Activated naive CD4-positive, alpha-beta T cell treated with anti-CD3 and anti-CD28 coated beads for 36 hours (primary cell): Measurements from ENCODE around the gene BRPF1. TPM values are rescaled to one million over a fixed set of nuclear protein-coding genes. Genes with fewer than 3 reads are reported as not detected.

Experiments
- CTCF ChIA-PET: fragments of 350-600 bp; sonication (Branson Sonifier 250); formaldehyde crosslinking; loops from one replicate; lab custom pipeline; 2021; ENCODE audit warnings: antibody characterized with exemption; lab: Charles Lee
- DNase-seq: peaks from one replicate; pipeline ENCODE4 v3.0.0-alpha.2; 2020
- H3K27ac Mint-ChIP-seq: one replicate; pipeline ENCODE4 v1.8.0; 2021; ENCODE audit warnings: mild to moderate bottlenecking, mixed read lengths
- H3K27me3 Mint-ChIP-seq: one replicate; pipeline ENCODE4 v1.8.0; 2021; ENCODE audit warnings: low read depth, mixed read lengths
- H3K36me3 Mint-ChIP-seq: one replicate; pipeline ENCODE4 v1.8.0; 2021; ENCODE audit warnings: low read depth, mixed read lengths
- H3K4me1 Mint-ChIP-seq: one replicate; pipeline ENCODE4 v1.8.0; 2021; ENCODE audit warnings: low read depth, mixed read lengths
- H3K4me3 Mint-ChIP-seq: one replicate; pipeline ENCODE4 v1.8.0; 2021; ENCODE audit warnings: mild to moderate bottlenecking, moderate library complexity, mixed read lengths
- H3K9me3 Mint-ChIP-seq: one replicate; pipeline ENCODE4 v1.8.0; 2021; ENCODE audit warnings: mixed read lengths
- intact Hi-C: fragments of 100-400 bp; cut with micrococcal nuclease; formaldehyde crosslinking; loops from one replicate; pipeline ENCODE4 v1.15.1; 2023
- total RNA-seq, 2 experiments: library from RNA; stranded (reverse); gene quantifications; one replicate each; pipeline ENCODE4 v1.2.3, GENCODE V29; 2021

BRPF1 gene
- total RNA-seq, 2 experiments from 2014 or later = 16.8 to 19.4 TPM

DNA sequence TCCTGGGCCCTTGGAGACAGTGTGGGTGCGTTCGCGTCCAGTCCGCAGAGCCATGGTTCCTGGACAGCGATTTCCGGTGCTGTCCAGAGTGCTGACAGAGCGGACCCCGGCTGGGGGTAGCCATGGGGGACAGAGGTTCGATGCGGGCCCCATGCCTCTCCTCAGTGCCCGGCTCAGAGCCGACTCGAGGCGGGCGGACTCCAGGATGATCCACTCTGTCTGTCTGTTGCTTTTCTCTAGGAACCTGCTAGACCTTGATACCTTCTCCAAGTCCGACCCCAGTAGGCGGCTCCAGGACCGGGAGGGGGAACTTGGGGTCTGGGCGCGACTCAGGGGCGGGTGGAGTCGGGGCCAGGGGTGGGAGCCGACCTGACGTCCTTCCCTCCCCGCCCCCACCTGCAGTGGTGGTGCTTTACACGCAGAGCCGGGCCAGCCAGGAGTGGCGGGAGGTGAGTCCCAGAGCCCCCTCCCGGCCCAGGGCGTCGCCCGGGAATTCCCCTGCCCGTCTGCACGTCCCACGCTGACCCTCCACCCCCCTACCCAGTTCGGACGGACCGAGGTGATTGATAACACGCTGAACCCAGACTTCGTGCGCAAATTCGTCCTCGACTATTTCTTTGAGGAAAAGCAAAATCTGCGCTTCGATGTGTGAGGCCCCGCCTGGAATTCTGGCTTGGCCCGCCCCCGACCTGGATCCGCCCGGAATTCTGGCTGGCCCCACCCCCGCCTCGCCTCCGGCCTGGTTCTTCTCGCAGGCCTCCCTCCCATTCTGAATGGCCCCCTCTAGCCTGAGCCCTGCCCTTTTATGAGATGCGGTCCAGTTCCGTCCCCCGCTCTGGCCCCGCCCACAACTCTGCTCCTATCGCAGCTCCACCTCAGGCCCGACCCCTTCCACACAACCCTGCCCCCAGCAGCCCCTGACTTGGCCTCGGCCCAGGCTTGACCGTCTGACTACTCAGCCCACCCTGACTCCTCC lies 26.9 kb upstream of the BRPF1 start:
- Mint-ChIP-seq H3K4me1 (peaks cover 8% of the 10 kb centered on the region), H3K9me3 (no peaks in the 10 kb centered on the region), H3K27me3 (peaks cover 21% of the 10 kb centered on the region), H3K4me3 (no peak overlapping the region), H3K36me3 (peaks cover 3% of the 10 kb centered on the region), H3K27ac (no peak overlapping the region)
- intact Hi-C loops = no loop called here
- peak; percentile 34 for DNase-seq
- CTCF ChIA-PET = no interaction called here

DNA sequence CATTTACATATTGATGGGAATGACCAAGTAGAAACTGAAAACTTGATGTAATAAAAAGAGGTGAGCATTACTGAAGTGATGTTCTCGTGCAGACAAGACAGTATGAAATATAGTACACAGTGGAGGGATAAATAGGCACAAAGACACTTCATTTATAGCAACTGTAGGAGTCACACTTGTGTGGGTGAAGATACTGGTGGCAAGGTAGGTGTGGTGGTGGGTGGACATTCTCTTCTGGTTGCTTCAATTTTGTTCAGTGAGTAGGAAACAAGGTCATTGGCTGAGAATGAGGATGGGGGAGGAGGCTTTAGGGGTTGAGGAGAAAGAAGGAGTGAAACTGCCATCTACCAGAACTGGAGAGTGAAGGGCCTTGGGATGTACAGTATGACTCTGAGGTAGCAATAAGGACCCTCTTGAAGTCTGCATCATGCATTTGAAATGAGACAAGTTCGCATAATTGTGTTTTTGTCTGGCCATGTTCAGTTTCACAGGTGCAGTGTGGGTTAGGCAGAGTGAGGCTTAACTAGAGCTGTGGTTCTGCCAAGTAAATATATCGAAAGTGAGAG lies 21.3 kb upstream of the BRPF1 start:
- H3K4me3 Mint-ChIP-seq = no peak overlapping the region

DNA sequence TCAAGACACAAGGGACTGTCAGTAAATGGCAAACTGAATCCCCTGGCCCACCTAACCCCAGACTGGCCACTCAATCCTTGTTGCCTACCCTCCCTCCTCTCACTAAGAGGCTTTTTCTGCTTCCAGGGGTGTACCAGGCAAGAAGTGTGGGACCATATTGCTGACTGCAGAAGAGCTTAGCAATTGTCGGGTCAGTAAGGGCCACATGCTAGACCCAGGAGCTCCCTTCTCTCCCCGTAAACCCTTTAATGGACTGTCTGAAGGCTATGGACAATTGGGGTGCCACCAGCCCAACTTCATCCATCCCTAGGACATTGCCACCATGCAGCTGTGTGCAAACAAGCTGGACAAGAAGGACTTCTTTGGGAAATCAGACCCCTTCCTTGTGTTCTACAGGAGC lies 19.1 kb upstream of the BRPF1 start:
- intact Hi-C loops = no loop called here
- H3K4me3 Mint-ChIP-seq = no peak overlapping the region
- CTCF ChIA-PET = interaction anchor here (1.5 to 1.7 kb wide), 2 partner anchors 14 to 15 kb away, joined by 3 to 4 read pairs; no protein-coding TSS in a partner anchor

More for the DNA sequence above, 21.3 kb upstream of the BRPF1 start:
- intact Hi-C loops = no loop called here
- Mint-ChIP-seq H3K27ac (no peak overlapping the region), H3K27me3 (peaks cover 4% of the 10 kb centered on the region), H3K4me1 (no peaks in the 10 kb centered on the region), H3K36me3 (peaks cover 1% of the 10 kb centered on the region), H3K9me3 (no peaks in the 10 kb centered on the region)
- CTCF ChIA-PET = no interaction called here
- no peak for DNase-seq

DNA sequence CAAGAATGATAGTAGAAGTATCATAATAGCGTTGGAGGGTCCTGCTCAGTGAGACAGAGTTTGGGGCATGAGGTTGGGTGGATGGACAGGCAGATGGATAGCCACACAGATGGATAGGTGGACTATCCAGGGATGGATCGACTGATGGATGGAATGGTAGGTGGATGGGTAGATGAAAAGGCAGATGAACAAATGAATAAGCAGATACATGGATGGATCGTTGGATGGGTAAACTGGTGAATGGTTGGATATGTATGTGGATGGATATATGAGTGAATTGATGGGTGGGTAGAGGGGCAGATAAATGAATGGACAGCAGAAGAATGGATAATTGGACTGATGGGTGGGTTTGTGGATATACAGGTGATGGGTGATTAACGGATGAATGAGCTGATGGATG lies 18.4 kb upstream of the BRPF1 start:
- intact Hi-C loops = no loop called here
- H3K27me3 Mint-ChIP-seq = no peaks in the 10 kb centered on the region
- CTCF ChIA-PET = interaction anchor here (1.5 to 1.7 kb wide), 2 partner anchors 14 to 15 kb away, joined by 3 to 4 read pairs; no protein-coding TSS in a partner anchor

More for the DNA sequence above, 19.1 kb upstream of the BRPF1 start:
- H3K27me3 Mint-ChIP-seq = no peaks in the 10 kb centered on the region
- H3K9me3 Mint-ChIP-seq = no peaks in the 10 kb centered on the region
- peaks cover 5% of the 10 kb centered on the region for H3K4me1 Mint-ChIP-seq
- no peak overlapping the region for H3K27ac Mint-ChIP-seq
- no peak for DNase-seq
- peaks cover 1% of the 10 kb centered on the region for H3K36me3 Mint-ChIP-seq

DNA sequence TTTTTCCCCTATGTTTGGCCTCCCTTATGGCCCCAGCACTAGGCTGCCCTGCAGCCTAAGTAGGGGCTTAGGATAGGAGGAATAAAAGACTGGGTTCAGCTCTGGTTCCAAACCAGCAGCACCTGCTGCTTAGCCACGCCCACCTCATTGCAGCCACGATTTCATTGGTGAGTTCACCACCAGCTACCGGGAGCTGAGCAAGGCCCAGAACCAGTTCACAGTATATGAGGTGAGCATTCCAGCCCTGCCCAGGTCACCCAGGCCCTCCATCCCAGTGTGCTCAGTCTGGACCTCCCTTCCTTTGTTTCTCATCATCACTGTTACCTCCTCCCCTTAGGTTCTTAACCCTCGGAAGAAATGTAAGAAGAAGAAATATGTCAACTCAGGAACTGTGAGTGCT lies 16.4 kb upstream of the BRPF1 start:
- H3K36me3 Mint-ChIP-seq = peaks cover 1% of the 10 kb centered on the region
- no peak overlapping the region for H3K27ac Mint-ChIP-seq
- DNase-seq = no peak
- H3K4me3 Mint-ChIP-seq = no peak overlapping the region
- H3K4me1 Mint-ChIP-seq = peaks cover 15% of the 10 kb centered on the region
- H3K9me3 Mint-ChIP-seq = no peaks in the 10 kb centered on the region
- intact Hi-C loops = loop anchor here (5.0 kb wide), 1 partner anchor 402 kb away; the partner anchor contains the start of gene BRK1
- CTCF ChIA-PET = interaction anchor here (0.6 to 2.4 kb wide), 3 partner anchors 12 to 140 kb away, joined by 5 to 15 read pairs (median 5); partner anchors contain the start of gene MTMR14
- no peaks in the 10 kb centered on the region for H3K27me3 Mint-ChIP-seq

More for the DNA sequence above, 18.4 kb upstream of the BRPF1 start:
- DNase-seq = no peak
- no peak overlapping the region for H3K4me3 Mint-ChIP-seq
- no peak overlapping the region for H3K27ac Mint-ChIP-seq
- H3K9me3 Mint-ChIP-seq = no peaks in the 10 kb centered on the region
- peaks cover 11% of the 10 kb centered on the region for H3K4me1 Mint-ChIP-seq
- H3K36me3 Mint-ChIP-seq = peaks cover 1% of the 10 kb centered on the region

DNA sequence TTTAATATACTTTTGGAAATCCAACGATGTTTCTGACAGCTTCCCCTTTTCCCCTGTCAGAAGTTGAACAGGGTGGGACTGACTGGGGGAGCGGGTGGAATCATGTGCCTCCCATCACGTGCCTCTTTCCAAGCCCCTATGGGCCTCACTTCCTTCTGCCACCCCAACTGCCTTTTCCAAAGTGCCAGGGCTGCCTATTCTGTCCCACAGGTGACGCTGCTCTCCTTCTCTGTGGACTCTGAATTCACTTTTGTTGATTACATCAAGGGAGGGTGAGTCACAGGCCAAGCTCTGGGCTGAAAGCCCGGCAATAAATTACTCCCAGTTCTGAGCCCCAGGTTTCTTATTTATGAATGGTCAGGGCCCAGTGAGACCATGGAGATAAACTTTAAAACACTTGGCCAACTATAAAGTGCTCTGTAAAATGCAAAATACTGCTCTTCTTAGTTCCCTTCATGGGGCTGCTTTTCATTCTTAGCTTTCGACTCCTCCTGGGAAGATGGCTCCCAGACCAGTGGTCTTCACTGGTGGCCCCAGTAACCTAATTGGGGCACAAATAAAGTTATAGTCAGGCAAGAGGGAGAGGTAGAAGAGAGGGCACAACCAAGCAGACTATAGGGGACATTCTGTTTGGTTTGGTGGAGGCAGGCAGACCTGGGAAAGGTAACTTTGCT lies 15.6 kb upstream of the BRPF1 start:
- intact Hi-C loops = loop anchor here (1.0 to 5.0 kb wide), 2 partner anchors 215 to 401 kb away; partner anchors contain the start of gene BRK1
- Mint-ChIP-seq H3K36me3 (peaks cover 1% of the 10 kb centered on the region), H3K27me3 (no peaks in the 10 kb centered on the region), H3K4me3 (no peak overlapping the region), H3K9me3 (no peaks in the 10 kb centered on the region), H3K4me1 (peaks cover 15% of the 10 kb centered on the region), H3K27ac (no peak overlapping the region)
- DNase-seq = peak; percentile 76
- CTCF ChIA-PET = interaction anchor here (1.1 to 2.4 kb wide), 4 partner anchors 11 to 66 kb away, joined by 4 to 15 read pairs (median 6); partner anchors contain the start of gene MTMR14

DNA sequence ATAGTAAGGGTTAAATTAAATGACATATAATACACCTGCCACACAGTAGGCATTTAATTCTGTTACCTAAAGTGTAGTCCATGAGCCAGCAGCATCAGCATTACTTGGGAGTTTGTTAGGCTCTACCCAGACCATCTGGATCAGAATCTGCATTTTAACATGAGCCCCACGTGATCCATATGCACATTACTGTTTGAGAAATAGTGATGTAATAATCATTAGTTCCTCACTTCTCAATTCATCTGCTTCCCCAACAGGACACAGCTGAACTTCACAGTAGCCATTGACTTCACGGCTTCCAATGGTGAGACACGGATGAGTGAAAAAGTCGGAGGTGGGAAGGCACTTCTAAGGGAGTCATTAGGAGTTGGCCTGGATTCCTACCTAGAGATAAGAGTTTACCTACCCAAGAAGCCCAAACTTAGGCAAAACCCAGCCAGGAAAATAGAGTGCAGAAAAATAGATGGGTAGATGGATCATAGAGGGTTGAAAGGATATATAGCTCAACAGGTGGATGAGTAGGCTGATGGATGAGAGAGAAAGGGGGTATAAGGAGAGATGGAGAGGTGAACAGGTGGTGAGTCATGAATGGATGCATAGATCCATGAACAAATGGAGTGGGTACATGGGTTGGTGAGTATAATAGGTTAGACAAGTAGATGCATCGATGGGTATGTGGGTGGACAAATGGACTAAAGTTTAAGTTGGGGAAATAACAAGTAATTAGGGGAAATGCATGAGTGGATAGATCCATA lies 14.6 kb upstream of the BRPF1 start:
- CTCF ChIA-PET = interaction anchor here (1.2 to 2.3 kb wide), 2 partner anchors 10 to 34 kb away, joined by 4 to 11 read pairs; no protein-coding TSS in a partner anchor
- Mint-ChIP-seq H3K9me3 (no peaks in the 10 kb centered on the region), H3K27ac (no peak overlapping the region), H3K36me3 (peaks cover 1% of the 10 kb centered on the region), H3K27me3 (no peaks in the 10 kb centered on the region), H3K4me1 (peaks cover 15% of the 10 kb centered on the region), H3K4me3 (no peak overlapping the region)
- DNase-seq = no peak
- intact Hi-C loops = loop anchor here (1.0 to 5.0 kb wide), 2 partner anchors 214 to 400 kb away; partner anchors contain the start of gene BRK1

DNA sequence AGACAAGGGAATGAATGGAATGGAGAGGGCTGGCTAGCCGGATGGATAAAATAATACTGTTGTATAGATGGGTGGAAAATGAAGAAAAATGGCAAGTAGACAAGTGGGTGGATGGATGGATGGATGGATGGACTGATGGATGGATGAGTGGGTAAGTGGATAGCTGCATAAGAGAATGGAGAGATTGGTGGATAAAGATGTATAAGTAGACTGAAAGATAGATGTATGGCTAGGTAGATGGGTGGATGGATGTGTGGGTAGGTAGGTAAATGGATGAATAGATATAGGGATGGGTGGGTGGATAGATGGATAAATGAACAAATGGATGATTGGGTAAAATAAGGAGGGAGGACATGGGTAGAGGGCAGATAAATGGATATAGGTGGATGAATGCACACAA lies 14.0 kb upstream of the BRPF1 start:
- Mint-ChIP-seq H3K27me3 (no peaks in the 10 kb centered on the region), H3K27ac (no peak overlapping the region), H3K4me3 (no peak overlapping the region), H3K9me3 (no peaks in the 10 kb centered on the region), H3K4me1 (peaks cover 15% of the 10 kb centered on the region), H3K36me3 (peaks cover 1% of the 10 kb centered on the region)
- intact Hi-C loops = loop anchor here (5.0 kb wide), 1 partner anchor 400 kb away; the partner anchor contains the start of gene BRK1
- CTCF ChIA-PET = interaction anchor here (1.0 to 2.3 kb wide), 2 partner anchors 10 to 13 kb away, joined by 3 to 11 read pairs; no protein-coding TSS in a partner anchor
- DNase-seq = no peak

DNA sequence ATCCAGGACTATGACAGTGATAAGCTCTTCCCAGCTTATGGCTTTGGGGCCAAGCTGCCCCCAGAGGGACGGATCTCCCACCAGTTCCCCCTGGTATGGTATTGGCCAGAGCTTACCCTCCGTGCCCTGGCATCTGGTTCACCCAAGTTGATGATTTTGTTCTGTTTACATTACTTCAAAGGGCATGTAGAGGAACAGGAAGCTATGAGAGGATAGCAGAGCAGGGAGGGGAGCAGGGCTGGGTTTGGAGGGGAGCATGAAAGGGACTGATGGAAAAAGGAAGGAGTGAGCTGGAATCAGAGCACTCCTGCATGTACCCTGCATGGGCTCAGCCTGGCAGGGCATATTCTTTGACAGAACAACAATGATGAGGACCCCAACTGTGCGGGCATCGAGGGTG lies 13.4 kb upstream of the BRPF1 start:
- H3K4me1 Mint-ChIP-seq = peaks cover 15% of the 10 kb centered on the region

DNA sequence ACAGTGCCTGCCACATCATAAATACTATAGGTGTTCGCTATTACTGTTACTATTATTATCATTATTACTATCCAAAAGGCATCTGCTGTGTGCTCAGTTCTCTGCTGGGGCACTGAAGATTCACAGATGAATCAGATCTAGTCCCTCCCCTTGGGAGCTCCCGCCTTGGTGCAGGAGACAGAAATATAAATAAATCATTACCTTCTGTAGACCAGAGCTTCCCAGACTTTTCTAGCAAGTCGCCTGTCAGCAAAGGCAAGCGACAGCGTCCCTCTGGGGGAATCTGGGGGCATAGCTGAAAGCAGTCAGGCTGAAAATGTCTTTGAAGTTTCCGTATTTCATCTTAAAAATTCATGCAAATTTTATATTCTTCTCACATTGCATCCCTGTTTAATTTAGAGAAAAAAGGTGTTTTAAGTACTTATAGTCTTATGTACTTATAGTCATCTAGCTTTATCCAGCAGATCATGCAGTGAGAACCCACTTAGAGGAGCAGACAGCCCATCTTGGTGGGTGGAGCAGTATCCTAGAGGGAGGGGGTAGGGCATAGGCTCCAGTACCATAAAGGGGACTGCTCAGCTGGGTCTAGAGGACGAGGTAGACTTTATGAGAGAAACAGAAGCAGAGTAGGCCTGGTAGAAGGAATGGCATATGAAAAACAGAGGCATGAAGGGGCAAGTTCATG lies 10.4 kb upstream of the BRPF1 start:
- H3K4me3 Mint-ChIP-seq = no peak overlapping the region
- no peak for DNase-seq
- no peak overlapping the region for H3K27ac Mint-ChIP-seq
- no peaks in the 10 kb centered on the region for H3K36me3 Mint-ChIP-seq
- CTCF ChIA-PET = interaction anchor here (0.5 kb wide), 1 partner anchor 211 kb away, joined by 3 read pairs; no protein-coding TSS in a partner anchor
- H3K4me1 Mint-ChIP-seq = peaks cover 12% of the 10 kb centered on the region
- H3K9me3 Mint-ChIP-seq = no peaks in the 10 kb centered on the region
- intact Hi-C loops = no loop called here
- H3K27me3 Mint-ChIP-seq = no peaks in the 10 kb centered on the region

More for the DNA sequence above, 13.4 kb upstream of the BRPF1 start:
- Mint-ChIP-seq H3K27ac (no peak overlapping the region), H3K9me3 (no peaks in the 10 kb centered on the region), H3K36me3 (peaks cover 1% of the 10 kb centered on the region), H3K27me3 (no peaks in the 10 kb centered on the region), H3K4me3 (no peak overlapping the region)
- intact Hi-C loops = loop anchor here (5.0 kb wide), 1 partner anchor 399 kb away; the partner anchor contains the start of gene BRK1
- CTCF ChIA-PET = interaction anchor here (0.5 to 2.3 kb wide), 3 partner anchors 9 to 482 kb away, joined by 3 to 11 read pairs (median 3); no protein-coding TSS in a partner anchor
- DNase-seq = no peak
